Activated CD4-positive, alpha-beta T cell treated with anti-CD3 and anti-CD28 coated beads, Interleukin-2, amount 10 ng/mL, durations not matched to agents 24 days and 14 days (primary cell): Measurements from ENCODE around the gene SRPK3. TPM values are rescaled to one million over a fixed set of nuclear protein-coding genes. Genes with fewer than 3 reads are reported as not detected.
"Not testable (repeated sequence)": the region's sequence is repeated elsewhere in the genome, so short reads cannot be mapped to it uniquely, and the experiment has no call there.

Experiments
- DNase-seq: peaks from one replicate; pipeline ENCODE4 v3.0.0; 2022
- H3K27ac Mint-ChIP-seq: one replicate; pipeline ENCODE4 v1.8.0; 2022; ENCODE audit warnings: mild to moderate bottlenecking, mixed read lengths
- H3K27me3 Mint-ChIP-seq: one replicate; pipeline ENCODE4 v1.8.0; 2022; ENCODE audit warnings: mixed read lengths
- H3K36me3 Mint-ChIP-seq: one replicate; pipeline ENCODE4 v1.8.0; 2022; ENCODE audit warnings: low read depth, mild to moderate bottlenecking, mixed read lengths
- H3K4me1 Mint-ChIP-seq: one replicate; pipeline ENCODE4 v1.8.0; 2021; ENCODE audit warnings: mixed read lengths
- H3K4me3 Mint-ChIP-seq: one replicate; pipeline ENCODE4 v1.8.0; 2022; ENCODE audit warnings: mild to moderate bottlenecking, moderate library complexity, mixed read lengths
- H3K9me3 Mint-ChIP-seq: one replicate; pipeline ENCODE4 v1.8.0; 2021; ENCODE audit warnings: mixed read lengths
- intact Hi-C: fragments of 100-400 bp; cut with micrococcal nuclease; formaldehyde crosslinking; loops from one replicate; pipeline ENCODE4 v1.15.1; 2023
- total RNA-seq: library from RNA; stranded (reverse); gene quantifications from 2 replicates; pipeline ENCODE4 v1.2.3, GENCODE V29; 2022

SRPK3 gene
- total RNA-seq, 1 donor from 2014 or later = not detected

- intact Hi-C loops = no loop called here
- Mint-ChIP-seq H3K4me3 (no peak overlapping the region), H3K36me3 (no peaks in the 10 kb centered on the region), H3K27me3 (peaks cover 4% of the 10 kb centered on the region), H3K27ac (no peak overlapping the region), H3K4me1 (no peaks in the 10 kb centered on the region), H3K9me3 (no peaks in the 10 kb centered on the region)
- no peak for DNase-seq
These were observed 26.2 kb downstream of the SRPK3 start for GRCh38 chrX:153806999-153807575.

- Mint-ChIP-seq H3K27ac (no peak overlapping the region), H3K36me3 (no peaks in the 10 kb centered on the region)
These were observed 27.1 kb downstream of the SRPK3 start for GRCh38 chrX:153807976-153808375.

GRCh38 chrX:153812220-153812619 is 31.4 kb downstream of the SRPK3 start:
- no peak for DNase-seq
- intact Hi-C loops = no loop called here
- H3K9me3 Mint-ChIP-seq = no peaks in the 10 kb centered on the region

More at GRCh38 chrX:153807976-153808375, 27.1 kb downstream of the SRPK3 start:
- Mint-ChIP-seq H3K4me1 (no peaks in the 10 kb centered on the region), H3K27me3 (peaks cover 7% of the 10 kb centered on the region), H3K4me3 (no peak overlapping the region), H3K9me3 (no peaks in the 10 kb centered on the region)
- intact Hi-C loops = no loop called here
- DNase-seq = no peak

GRCh38 chrX:153813161-153813560 is 32.3 kb downstream of the SRPK3 start:
- H3K27ac Mint-ChIP-seq = no peak overlapping the region
- DNase-seq = no peak
- peaks cover 20% of the 10 kb centered on the region for H3K27me3 Mint-ChIP-seq
- intact Hi-C loops = no loop called here
- H3K9me3 Mint-ChIP-seq = no peaks in the 10 kb centered on the region
- H3K4me3 Mint-ChIP-seq = no peak overlapping the region
- no peaks in the 10 kb centered on the region for H3K36me3 Mint-ChIP-seq
- peaks cover 13% of the 10 kb centered on the region for H3K4me1 Mint-ChIP-seq

More at GRCh38 chrX:153812220-153812619, 31.4 kb downstream of the SRPK3 start:
- Mint-ChIP-seq H3K36me3 (no peaks in the 10 kb centered on the region), H3K4me1 (peaks cover 9% of the 10 kb centered on the region), H3K27ac (no peak overlapping the region), H3K27me3 (peaks cover 20% of the 10 kb centered on the region), H3K4me3 (no peak overlapping the region)

GRCh38 chrX:153814591-153815315 is 33.9 kb downstream of the SRPK3 start:
- H3K4me1 Mint-ChIP-seq = peaks cover 13% of the 10 kb centered on the region
- H3K9me3 Mint-ChIP-seq = no peaks in the 10 kb centered on the region
- peaks cover 23% of the 10 kb centered on the region for H3K27me3 Mint-ChIP-seq
- DNase-seq = no peak
- H3K36me3 Mint-ChIP-seq = no peaks in the 10 kb centered on the region
- H3K27ac Mint-ChIP-seq = no peak overlapping the region
- no peak overlapping the region for H3K4me3 Mint-ChIP-seq
- intact Hi-C loops = no loop called here

GRCh38 chrX:153816831-153817690 is 36.2 kb downstream of the SRPK3 start:
- H3K27me3 Mint-ChIP-seq = peaks cover 18% of the 10 kb centered on the region
- no peaks in the 10 kb centered on the region for H3K36me3 Mint-ChIP-seq
- peak; percentile 81 for DNase-seq
- H3K27ac Mint-ChIP-seq = peak overlapping the region; percentile 41
- intact Hi-C loops = no loop called here
- H3K9me3 Mint-ChIP-seq = no peaks in the 10 kb centered on the region
- H3K4me1 Mint-ChIP-seq = peaks cover 16% of the 10 kb centered on the region
- H3K4me3 Mint-ChIP-seq = peak overlapping the region; percentile 56

- H3K36me3 Mint-ChIP-seq, DNase-seq, intact Hi-C loops, H3K9me3 Mint-ChIP-seq, H3K4me3 Mint-ChIP-seq, H3K27ac Mint-ChIP-seq: not testable (repeated sequence)
- Mint-ChIP-seq H3K4me1 (peaks cover 23% of the 10 kb centered on the region), H3K27me3 (peaks cover 15% of the 10 kb centered on the region)
These were observed 37.2 kb downstream of the SRPK3 start for GRCh38 chrX:153818064-153818463.

GRCh38 chrX:153818571-153819383 is 37.9 kb downstream of the SRPK3 start:
- DNase-seq = peak; percentile 89
- intact Hi-C loops = no loop called here
- H3K9me3 Mint-ChIP-seq = no peaks in the 10 kb centered on the region
- H3K4me3 Mint-ChIP-seq = peak overlapping the region; percentile 47
- peaks cover 13% of the 10 kb centered on the region for H3K27me3 Mint-ChIP-seq
- H3K27ac Mint-ChIP-seq = no peak overlapping the region
- H3K4me1 Mint-ChIP-seq = peaks cover 23% of the 10 kb centered on the region
- H3K36me3 Mint-ChIP-seq = no peaks in the 10 kb centered on the region

GRCh38 chrX:153819384-153820040 is 38.7 kb downstream of the SRPK3 start:
- peaks cover 23% of the 10 kb centered on the region for H3K4me1 Mint-ChIP-seq
- no peaks in the 10 kb centered on the region for H3K9me3 Mint-ChIP-seq
- intact Hi-C loops = loop anchor here (5.0 kb wide), 1 partner anchor 58 kb away; no protein-coding TSS in a partner anchor
- H3K36me3 Mint-ChIP-seq = no peaks in the 10 kb centered on the region
- no peak for DNase-seq
- peak overlapping the region; percentile 47 for H3K4me3 Mint-ChIP-seq
- no peak overlapping the region for H3K27ac Mint-ChIP-seq
- H3K27me3 Mint-ChIP-seq = peaks cover 15% of the 10 kb centered on the region

GRCh38 chrX:153820601-153821000 is 39.8 kb downstream of the SRPK3 start:
- Mint-ChIP-seq H3K4me1 (peaks cover 22% of the 10 kb centered on the region), H3K9me3 (no peaks in the 10 kb centered on the region), H3K4me3 (no peak overlapping the region), H3K27ac (no peak overlapping the region), H3K36me3 (no peaks in the 10 kb centered on the region), H3K27me3 (peaks cover 13% of the 10 kb centered on the region)
- no peak for DNase-seq
- intact Hi-C loops = loop anchor here (5.0 kb wide), 1 partner anchor 57 kb away; no protein-coding TSS in a partner anchor

GRCh38 chrX:153821066-153821465 is 40.2 kb downstream of the SRPK3 start:
- no peak for DNase-seq
- intact Hi-C loops = loop anchor here (5.0 kb wide), 1 partner anchor 56 kb away; no protein-coding TSS in a partner anchor
- Mint-ChIP-seq H3K4me3 (no peak overlapping the region), H3K9me3 (no peaks in the 10 kb centered on the region), H3K27ac (no peak overlapping the region), H3K4me1 (peaks cover 22% of the 10 kb centered on the region), H3K36me3 (no peaks in the 10 kb centered on the region), H3K27me3 (peaks cover 13% of the 10 kb centered on the region)

GRCh38 chrX:153824348-153824747 is 43.5 kb downstream of the SRPK3 start:
- Mint-ChIP-seq H3K4me1 (peaks cover 14% of the 10 kb centered on the region), H3K27me3 (peaks cover 27% of the 10 kb centered on the region), H3K36me3 (no peaks in the 10 kb centered on the region), H3K9me3 (no peaks in the 10 kb centered on the region), H3K4me3 (no peak overlapping the region), H3K27ac (no peak overlapping the region)
- intact Hi-C loops = loop anchor here (5.0 kb wide), 1 partner anchor 53 kb away; no protein-coding TSS in a partner anchor
- no peak for DNase-seq

- no peak for DNase-seq
- no peaks in the 10 kb centered on the region for H3K9me3 Mint-ChIP-seq
- no peak overlapping the region for H3K27ac Mint-ChIP-seq
- intact Hi-C loops = no loop called here
- H3K4me3 Mint-ChIP-seq = no peak overlapping the region
- peaks cover 24% of the 10 kb centered on the region for H3K27me3 Mint-ChIP-seq
- peaks cover 14% of the 10 kb centered on the region for H3K4me1 Mint-ChIP-seq
- no peaks in the 10 kb centered on the region for H3K36me3 Mint-ChIP-seq
These were observed 44.2 kb downstream of the SRPK3 start for GRCh38 chrX:153825042-153825441.
